ENCODE results near the gene RERE. TPM values are rescaled to one million over a fixed set of nuclear protein-coding genes. Genes with fewer than 3 reads are reported as not detected.

RERE gene
- total and polyA plus RNA-seq, 7 donors = 19.2 to 148 (median 90.6) TPM

DNA sequence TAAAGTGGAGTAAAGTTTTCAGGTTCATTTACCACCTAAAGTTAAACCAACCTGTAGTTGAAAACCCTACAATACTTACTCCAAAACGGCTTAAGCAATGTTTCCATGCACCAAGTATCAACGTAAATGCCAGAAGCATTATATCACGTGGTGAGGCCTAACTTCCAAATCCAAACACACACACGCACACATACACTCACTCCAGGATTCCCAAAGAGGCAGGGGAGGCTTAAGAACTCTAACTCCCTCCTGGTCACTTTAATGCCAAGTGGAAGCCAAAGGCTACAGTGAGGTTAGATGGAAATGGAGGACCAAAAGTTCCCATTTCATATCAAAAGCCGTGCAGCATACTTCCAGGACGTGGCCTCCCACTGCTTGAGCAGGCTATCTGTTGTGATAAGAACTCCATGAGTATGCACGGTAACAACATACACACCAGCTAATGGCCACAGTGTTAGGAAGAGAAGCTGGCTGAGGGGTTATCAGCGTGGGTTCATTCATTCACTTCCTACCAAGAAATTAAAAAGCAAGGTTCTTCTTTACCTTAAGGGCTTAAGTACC, 275.4 kb downstream of the RERE start:
- no peak for DNase-seq
- 86 to 91% methylated on average over 8 of the region's 8 CpGs for WGBS, 2 donors
- no peaks in the 10 kb centered on the region for H3K27me3 ChIP-seq
- H3K4me3 ChIP-seq = no peak overlapping the region
- H3K9me3 ChIP-seq = no peaks in the 10 kb centered on the region
- intact Hi-C loops (cut with DNase I) = no loop called here
- H3K36me3 ChIP-seq = peaks cover 0 to 5% (median 0%) of the 10 kb centered on the region in 4 donors
- H3K27ac ChIP-seq = peak overlapping the region in 1 of 4 donors; percentile 44
- H3K4me1 ChIP-seq = peaks cover 0 to 29% (median 24%) of the 10 kb centered on the region in 4 donors
- TF ChIP-seq, protein P1, sequence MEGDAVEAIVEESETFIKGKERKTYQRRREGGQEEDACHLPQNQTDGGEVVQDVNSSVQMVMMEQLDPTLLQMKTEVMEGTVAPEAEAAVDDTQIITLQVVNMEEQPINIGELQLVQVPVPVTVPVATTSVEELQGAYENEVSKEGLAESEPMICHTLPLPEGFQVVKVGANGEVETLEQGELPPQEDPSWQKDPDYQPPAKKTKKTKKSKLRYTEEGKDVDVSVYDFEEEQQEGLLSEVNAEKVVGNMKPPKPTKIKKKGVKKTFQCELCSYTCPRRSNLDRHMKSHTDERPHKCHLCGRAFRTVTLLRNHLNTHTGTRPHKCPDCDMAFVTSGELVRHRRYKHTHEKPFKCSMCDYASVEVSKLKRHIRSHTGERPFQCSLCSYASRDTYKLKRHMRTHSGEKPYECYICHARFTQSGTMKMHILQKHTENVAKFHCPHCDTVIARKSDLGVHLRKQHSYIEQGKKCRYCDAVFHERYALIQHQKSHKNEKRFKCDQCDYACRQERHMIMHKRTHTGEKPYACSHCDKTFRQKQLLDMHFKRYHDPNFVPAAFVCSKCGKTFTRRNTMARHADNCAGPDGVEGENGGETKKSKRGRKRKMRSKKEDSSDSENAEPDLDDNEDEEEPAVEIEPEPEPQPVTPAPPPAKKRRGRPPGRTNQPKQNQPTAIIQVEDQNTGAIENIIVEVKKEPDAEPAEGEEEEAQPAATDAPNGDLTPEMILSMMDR (IDR thresholded peaks at IDR 0.05) = no peak
- TF ChIP-seq POLR2AphosphoS5 (IDR thresholded peaks at IDR 0.05) (no peak), EP300 (IDR thresholded peaks at IDR 0.05) (no peak)

DNA sequence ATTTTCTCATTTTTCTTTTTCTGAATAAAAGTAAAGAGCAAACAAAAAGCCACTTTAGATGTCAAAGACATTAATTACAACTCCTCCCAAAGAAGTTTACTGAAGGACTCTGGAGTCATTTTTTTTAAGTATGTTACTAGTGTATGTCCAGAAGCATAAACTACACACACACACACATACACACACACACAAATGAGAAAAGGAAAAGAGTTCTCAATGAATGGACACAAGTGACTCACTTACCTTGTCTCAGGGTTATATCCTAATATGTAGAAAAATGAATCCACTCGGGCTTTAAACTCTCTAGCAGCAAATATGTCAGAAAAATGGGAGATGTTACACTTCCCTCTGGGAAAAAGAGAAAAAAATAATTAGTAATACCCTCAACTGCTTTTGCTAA, 276.5 kb downstream of the RERE start:
- 84 to 87% methylated on average over 1 of the region's 1 CpG for WGBS, 2 donors
- Histone ChIP-seq H3K9me3 (no peaks in the 10 kb centered on the region), H3K27me3 (no peaks in the 10 kb centered on the region), H3K36me3 (peaks cover 0 to 5% (median 0%) of the 10 kb centered on the region in 4 donors), H3K4me3 (no peak overlapping the region), H3K27ac (peak overlapping the region in 3 of 4 donors; percentile 44 to 57 (median 48)), H3K4me1 (peaks cover 0 to 39% (median 31%) of the 10 kb centered on the region in 4 donors)
- DNase-seq = no peak
- intact Hi-C loops (cut with DNase I) = no loop called here
- no peak for TF ChIP-seq POLR2AphosphoS5 (IDR thresholded peaks at IDR 0.05)
- TF ChIP-seq, protein P1 (IDR thresholded peaks at IDR 0.05) = no peak
- TF ChIP-seq POLR2A (IDR thresholded peaks at IDR 0.05) = no peak
- no peak for TF ChIP-seq EP300 (IDR thresholded peaks at IDR 0.05)

DNA sequence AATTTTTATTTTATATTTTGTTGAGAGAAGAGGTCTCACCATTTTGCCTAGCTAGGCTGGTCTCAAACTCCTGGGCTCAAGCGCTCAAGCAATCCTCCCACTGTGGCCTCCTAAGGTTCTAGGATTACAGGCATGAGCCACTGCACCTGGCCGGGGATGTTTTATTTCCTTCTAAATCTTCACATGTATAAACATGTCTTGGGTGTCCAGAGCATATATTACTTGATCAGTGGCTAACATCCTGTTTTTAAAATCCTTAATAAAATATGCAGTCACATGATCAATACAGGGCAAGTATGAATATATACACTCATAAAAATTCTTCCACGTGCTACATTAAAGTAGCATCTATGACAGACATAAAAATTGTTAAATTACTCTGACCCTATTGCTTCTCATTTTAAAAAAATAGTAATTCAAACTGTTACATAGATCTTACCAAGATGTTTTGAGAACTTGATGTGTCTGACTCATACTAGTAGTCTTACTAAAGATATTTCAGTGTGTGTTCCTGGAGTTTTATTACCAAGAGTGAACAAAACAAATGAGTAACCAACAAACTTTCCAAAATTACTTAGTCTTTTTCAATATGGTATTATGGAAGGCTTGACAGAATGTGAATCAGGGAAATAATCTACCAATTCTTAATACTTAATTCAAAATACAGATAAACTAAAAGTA, 277.0 kb downstream of the RERE start:
- DNase-seq = no peak
- Histone ChIP-seq H3K9me3 (no peaks in the 10 kb centered on the region), H3K27ac (peak overlapping the region in 3 of 4 donors; percentile 44 to 57 (median 48)), H3K4me3 (no peak overlapping the region), H3K4me1 (peaks cover 0 to 39% (median 32%) of the 10 kb centered on the region in 4 donors), H3K36me3 (peaks cover 0 to 5% (median 0%) of the 10 kb centered on the region in 4 donors), H3K27me3 (no peaks in the 10 kb centered on the region)
- intact Hi-C loops (cut with DNase I) = no loop called here
- 63 to 72% methylated on average over 3 of the region's 3 CpGs for WGBS, 2 donors
- TF ChIP-seq, protein P1 (IDR thresholded peaks at IDR 0.05) = no peak
- TF ChIP-seq POLR2AphosphoS5 (IDR thresholded peaks at IDR 0.05) (no peak), EP300 (IDR thresholded peaks at IDR 0.05) (no peak), POLR2A (IDR thresholded peaks at IDR 0.05) (no peak)

DNA sequence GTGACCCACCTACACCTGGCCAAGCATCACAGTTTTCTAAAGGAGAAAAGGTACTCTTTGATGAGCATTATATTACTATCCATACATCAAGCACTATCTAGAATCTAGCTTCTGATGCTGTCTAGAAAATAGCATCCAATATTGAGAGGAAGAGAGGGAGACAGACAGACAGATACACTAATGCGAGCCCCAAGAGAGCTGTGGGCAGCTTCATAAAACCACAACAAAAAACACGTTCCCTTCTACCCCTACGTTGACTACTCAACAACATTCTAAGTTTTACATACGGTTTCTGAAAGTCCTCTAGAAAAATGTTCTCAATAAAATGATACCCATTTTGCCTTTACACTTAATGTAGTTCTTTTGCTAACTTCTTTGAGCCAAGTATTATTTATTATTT, 277.8 kb downstream of the RERE start:
- no peaks in the 10 kb centered on the region for H3K27me3 ChIP-seq
- H3K9me3 ChIP-seq = no peaks in the 10 kb centered on the region
- no peaks in the 10 kb centered on the region for H3K36me3 ChIP-seq
- DNase-seq = no peak
- WGBS, 2 donors = 49 to 93% methylated on average over 4 of the region's 4 CpGs
- H3K4me3 ChIP-seq = no peak overlapping the region
- peaks cover 0 to 39% (median 33%) of the 10 kb centered on the region in 4 donors for H3K4me1 ChIP-seq
- intact Hi-C loops (cut with DNase I) = no loop called here
- TF ChIP-seq EP300 (IDR thresholded peaks at IDR 0.05) = no peak
- no peak for TF ChIP-seq POLR2AphosphoS5 (IDR thresholded peaks at IDR 0.05)
- TF ChIP-seq POLR2A (IDR thresholded peaks at IDR 0.05) = no peak
- H3K27ac ChIP-seq = peak overlapping the region in 1 of 4 donors; percentile 44

DNA sequence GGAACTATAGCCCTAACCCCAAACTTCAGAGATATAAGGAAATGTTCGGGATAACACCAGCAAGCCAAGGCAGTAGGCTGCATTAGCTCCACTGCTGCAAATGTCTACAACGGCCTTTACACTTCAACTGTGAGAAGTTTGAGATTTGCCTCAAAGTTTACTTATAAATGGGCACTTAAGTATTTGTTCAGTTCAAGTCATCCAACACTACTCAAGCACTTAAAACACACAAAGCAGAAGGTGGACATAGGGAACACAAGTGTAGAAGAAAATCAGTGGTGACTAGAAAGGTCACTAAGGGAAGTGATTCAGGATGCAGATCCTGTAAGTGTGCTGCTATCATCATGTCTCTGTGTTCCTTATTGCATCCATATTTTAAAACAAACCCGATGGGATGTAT, 278.9 kb downstream of the RERE start:
- no peak for DNase-seq
- TF ChIP-seq, protein P1 (IDR thresholded peaks at IDR 0.05) = no peak
- TF ChIP-seq POLR2AphosphoS5 (IDR thresholded peaks at IDR 0.05) = no peak
- no peak for TF ChIP-seq POLR2A (IDR thresholded peaks at IDR 0.05)
- no peak for TF ChIP-seq EP300 (IDR thresholded peaks at IDR 0.05)
- Histone ChIP-seq H3K27ac (no peak overlapping the region), H3K4me3 (no peak overlapping the region), H3K9me3 (no peaks in the 10 kb centered on the region), H3K4me1 (peaks cover 0 to 39% (median 33%) of the 10 kb centered on the region in 4 donors), H3K36me3 (no peaks in the 10 kb centered on the region), H3K27me3 (no peaks in the 10 kb centered on the region)
- intact Hi-C loops (cut with DNase I) = no loop called here
- WGBS, 2 donors = 70 to 87% methylated on average over 3 of the region's 3 CpGs
